Measurements from ENCODE around the gene JAZF1.
A peak's percentile ranks its signal among the peaks of the same experiment; 100 is the strongest.
"Not testable (repeated sequence)": the region's sequence is repeated elsewhere in the genome, so short reads cannot be mapped to it uniquely, and the experiment has no call there.

The JAZF1 gene

DNA sequence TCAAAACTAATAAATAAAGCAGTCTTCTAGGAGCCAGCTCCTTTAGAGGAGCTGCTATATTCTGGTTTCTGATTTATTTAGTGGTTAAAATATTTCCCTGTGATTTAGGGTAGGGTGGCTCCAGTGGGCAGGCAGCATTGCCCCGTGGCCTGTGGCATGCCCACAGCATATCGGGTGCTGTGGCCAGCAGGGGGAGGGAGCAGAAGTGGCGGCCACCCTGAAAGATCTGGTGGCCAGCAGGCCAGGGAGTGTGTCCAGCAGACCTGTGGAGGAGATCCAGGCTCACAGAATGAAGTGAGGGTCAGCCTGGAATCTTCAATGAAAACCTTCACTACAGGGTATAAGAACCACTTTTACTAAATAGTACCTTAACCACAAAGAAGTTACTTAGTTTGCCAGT, 251.5 kb downstream of the JAZF1 start:
- DNase-seq, result no peak

DNA sequence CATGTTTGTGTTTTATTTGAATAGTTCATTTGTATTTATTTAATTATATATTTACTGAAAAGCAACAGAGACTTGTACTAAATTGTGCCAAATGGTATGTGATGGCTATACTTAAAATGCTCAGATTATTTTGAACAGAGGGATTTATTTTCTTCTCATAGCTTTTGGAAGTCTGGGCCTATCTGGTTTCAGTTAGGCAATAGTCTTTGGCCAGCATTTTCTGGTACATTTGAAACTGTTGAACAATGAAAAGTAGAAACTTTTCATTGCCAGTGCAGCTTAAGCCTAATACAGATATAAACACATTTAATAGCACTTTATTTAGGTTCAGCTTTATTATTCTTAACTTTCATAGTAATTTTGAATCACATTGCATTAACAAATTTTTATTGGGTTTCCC, 252.6 kb downstream of the JAZF1 start:
- no peak for DNase-seq

DNA sequence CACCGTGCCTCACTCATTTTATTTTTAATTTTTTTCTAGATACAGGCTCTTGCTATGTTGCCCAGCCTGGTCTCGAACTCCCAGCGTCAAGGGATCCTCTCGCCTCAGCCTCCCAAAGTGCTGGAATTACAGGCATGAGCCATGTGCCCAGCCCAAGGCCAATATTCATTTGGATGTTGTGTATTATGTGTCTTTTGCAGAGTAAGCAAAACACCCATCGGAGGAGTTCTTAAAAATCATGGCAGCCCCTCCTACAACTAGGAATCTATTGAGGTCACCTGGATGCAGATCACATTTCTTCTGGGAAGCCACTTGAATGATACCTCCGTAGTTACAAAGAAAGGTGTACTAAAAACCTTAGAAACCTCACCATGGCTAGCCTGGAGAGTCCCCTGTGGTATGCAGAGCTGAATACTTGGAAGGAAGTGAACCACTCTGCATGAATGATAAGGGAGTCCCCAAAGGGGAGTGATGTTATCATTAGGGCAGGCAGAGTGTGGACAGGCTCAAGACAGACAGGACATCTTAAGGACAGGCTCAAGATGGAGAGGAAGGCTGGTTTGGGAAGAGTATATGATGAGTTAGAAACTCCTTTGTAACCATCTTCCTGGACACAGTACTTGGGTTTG, 254.9 kb downstream of the JAZF1 start:
- DNase-seq, result no peak

DNA sequence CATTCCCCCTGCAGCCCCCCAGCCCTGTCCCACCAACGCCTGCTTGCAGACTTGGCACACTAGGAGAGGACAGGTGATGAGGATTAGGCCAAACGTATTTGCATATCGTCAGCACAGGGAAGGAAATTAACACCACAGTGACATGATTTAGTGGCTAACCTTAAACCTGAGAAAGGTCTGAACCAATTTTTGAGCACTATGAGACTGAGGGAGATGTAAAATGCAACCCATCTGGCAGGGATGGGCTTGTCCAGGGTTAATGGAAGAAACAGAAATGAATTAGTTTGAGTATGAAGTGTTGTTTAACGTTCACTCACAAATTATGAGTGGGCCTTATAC, 257.0 kb downstream of the JAZF1 start:
- DNase-seq, result no peak

DNA sequence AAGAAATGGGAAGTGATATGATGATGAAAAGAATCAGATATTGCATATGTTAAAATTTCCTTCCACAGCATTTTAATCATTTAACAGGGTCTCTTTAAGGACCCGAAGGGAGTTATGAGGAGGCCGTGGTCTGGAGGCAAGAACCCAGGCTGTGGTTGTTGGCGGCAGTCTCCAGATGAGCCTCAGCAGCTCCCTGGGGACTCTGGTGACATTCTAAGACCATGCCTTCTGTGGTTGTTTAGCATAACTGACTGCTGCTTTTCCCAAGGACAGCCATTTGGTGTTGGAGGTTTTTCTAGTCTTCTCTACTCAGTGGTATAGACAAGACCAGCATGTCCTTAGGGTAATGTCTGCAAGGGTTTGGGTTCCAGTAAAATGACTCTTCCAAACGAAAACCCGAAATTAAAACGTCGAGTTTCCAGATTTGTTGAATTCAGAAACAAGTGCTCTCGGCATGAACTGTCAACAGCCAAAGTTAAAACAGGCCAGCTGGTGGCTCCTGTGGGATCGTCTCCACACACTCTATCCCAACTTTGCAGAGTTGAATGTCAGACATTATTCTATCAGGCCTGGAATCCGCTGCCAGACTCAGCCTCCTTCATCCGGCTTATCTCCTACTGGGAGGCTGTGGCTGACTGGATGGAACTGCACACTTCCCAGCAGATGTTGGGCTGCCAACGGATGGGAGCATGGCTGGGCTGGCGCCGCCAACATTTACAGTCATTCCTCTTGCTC, 257.5 kb downstream of the JAZF1 start:
- DNase-seq, result no peak

DNA sequence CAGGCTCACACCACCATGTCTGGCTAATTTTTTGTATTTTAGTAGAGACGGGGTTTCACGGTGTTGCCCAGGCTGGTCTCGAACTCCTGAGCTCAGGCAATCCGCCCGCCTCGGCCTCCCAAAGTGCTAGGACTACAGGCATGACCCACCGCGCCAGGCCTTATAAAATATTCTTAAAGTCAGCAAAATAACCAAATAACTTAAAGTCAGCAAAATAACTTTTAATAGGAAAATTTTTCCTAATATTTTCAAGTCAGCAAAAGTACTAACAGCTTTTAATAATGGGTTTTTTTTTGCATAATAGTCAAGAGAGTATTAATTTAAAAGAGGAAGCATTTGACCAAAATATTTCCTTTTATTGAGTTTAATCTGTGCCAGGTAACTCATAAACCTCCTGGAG, 258.2 kb downstream of the JAZF1 start:
- not testable (repeated sequence) for DNase-seq

DNA sequence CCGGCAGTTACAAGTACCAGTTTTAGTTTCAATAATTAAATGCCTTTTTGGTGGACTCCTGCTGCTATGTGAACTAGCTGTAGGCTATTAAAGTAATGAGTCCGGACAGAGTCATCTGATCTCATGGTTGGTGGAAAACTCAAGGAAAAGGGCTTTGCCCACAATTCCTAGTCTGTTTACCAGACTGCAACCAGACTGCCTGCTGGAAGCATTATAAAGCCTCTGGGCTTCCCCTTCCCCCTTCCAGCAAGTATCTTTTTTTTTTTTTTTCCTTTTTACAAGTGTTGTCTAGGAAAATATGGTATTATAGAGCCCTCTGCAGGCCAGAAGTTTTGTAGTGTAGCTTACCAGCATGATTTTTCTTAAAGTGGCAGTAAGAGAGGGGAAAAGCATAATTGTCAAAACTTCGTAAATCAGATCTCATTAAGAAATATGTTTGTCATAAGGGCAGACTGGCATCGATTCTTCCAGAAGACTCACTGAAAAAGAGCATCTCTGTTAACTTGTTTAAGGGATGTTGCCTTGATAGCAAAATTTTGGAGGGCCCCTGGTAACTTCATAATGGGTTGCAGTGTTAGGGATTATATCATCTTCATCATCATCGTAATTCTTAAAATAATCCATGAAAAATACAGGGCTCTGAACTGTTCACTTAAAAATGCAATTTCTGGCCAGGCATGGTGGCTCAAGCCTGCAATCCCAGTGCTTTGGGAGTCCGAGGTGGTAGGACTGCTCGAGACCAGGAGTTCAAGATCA, 259.3 kb downstream of the JAZF1 start:
- DNase-seq, result peak; percentile 76

DNA sequence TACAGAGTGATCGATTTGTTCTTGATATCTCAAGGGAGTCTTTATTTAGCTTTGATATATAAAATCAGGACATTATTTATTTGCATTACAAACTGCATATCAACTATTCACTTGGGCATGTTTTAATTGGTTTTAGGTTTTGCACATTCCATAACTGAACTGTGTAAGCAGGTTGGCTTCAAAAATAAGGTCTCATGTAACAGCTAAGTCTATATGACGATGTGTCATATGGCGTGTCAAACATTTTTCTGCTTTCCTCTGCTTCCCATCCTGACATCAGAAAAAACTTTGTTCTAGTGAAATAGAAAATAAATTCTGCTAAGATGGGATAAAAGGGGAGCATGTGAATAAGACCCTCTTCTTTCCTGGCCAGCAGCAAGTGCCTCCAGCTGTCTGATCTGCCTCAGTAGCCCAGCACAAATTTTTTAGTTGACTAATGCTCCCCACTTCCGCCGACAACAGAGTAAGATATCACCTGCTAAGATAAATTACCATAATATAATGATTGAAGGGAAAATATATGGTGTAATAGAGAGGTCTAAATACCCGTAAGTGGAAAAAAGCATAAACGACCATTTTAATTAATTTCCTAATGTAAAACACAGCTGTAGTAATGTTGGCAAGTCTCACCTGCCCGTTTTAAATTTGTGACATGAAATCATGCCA, 260.2 kb downstream of the JAZF1 start:
- no peak for DNase-seq

DNA sequence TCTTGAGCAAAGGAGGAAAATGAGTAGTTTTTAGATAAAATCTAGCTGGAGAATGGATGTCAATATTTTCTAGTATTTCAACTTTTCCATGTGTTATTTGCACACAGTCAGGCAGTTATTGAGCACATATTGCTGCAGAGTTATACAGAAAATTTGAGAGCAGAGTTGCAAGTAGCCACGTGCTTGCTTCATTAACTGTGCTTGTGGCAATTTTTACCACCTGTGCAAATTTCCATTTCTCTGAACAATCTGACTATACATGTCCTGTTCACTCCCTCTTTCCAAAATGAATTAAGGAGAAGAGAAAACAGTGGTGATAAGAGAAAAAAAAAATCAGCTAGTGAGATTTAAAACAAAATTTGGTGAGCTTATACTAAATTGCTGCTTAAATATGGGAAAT, 262.1 kb downstream of the JAZF1 start:
- DNase-seq, result no peak

DNA sequence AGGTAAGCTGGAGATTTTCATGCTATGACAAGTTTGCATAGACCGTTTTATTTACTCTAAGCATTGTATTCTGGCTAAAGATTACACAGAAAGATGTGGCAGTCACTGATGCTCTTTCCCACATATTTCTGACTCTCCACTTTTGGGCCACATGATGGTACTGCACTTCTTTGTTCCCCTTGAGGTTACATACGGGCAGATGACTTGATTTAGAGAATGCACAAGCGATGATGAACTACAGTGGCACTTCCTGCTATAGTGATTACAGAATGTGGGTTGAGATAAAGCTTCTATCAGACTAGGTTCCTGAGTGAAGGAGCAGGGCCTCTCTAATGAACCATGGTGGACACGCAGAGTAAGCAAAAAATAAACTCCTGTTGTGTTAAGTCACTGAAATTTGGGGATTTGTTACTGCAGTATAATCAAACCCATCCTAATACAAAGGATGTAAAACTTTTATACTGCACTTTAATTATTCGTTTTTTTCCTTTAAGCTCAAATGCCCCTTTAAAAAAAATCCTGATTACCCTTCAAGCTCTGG, 262.8 kb downstream of the JAZF1 start:
- no peak for DNase-seq

DNA sequence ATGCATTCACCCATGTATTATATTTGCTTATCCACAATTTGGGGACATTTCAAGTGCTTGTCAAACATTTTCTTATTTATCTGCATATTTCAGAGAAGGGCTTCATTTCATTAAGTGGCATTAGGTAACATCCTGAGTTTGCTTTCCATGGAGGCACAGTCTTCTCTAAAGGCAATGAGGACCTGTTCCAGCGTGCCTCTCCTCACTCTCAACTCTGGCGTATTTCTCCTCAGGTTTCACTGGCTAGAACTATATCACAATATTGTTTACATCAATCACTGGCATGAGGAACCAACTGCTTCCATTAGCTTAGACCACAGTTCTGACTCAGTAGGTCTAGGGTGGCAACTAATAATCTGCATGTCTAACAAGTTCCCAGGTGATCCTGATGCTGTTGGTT, 263.5 kb downstream of the JAZF1 start:
- no peak for DNase-seq

DNA sequence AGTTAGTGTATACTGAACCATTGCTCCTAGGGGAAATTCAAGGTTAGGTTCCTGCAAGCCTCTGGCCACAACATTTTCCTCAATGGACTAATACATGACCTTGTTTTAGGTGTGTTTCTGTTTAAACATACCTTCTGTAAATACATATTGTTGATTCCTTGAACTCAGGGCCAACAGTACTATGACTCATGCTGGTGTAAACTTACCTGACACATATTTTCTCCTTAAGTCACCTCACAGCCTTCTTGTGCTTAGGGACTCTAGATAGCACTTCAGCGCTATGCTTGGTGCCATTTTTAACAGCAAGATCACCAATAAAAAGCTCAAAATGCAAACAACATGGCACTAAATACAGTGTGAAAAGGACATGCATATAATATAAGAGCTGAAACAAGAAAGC, 264.2 kb downstream of the JAZF1 start:
- DNase-seq, result no peak

DNA sequence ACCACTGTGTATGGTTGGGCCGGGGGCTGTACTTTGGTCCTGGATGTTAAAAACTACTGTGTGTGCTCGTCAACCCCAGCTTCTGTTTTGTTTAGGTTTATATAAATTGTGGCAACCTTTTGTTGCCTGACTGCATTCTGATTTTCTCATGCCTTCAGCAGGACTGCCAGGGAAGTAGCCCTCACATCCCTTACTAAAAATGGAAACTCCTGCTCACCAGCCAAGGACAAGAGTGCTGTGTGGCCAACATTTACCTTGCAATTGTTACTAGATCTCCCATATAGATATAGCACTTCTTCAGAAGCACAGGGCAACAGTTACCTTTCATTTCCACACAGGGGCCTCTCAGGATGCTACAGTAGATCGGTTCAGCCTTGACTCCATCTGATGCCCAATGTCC, 266.2 kb downstream of the JAZF1 start:
- no peak for DNase-seq

DNA sequence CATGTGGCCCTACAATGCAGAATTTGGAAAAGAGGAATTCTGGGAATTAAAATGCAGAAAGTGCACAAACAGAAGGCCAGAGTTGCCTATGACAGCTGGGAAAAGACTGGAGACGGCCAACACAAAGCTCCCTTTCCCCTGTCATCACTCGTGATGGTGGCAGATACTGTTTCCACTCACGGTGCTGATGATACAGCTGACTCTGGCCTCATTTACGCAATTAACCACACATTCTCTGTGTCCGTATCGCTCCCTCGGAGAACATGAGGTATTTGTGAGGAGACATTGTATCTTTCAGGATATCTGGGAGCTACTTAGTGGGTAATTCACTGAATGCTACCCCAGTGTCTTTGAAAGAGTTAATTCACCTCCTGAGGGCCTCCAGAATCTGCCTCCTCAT, 267.8 kb downstream of the JAZF1 start:
- DNase-seq, result no peak

DNA sequence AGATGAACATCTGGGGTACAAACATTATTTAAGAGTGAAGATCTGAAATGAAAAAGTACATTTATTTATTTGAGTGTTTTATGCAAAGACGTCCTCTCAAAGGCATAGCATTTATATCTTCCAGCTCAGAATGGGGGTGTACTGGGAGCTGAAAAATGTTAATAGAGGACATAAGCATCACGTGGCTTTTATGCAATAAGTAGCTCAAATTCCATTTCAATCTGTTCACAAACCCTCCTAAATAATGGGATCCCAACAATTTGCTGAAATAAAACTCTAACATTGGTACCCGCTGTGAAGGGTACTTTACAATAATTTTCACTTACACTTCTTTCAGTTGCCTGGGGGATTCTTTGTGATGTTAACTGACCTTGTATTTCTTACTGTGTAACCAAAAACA, 268.7 kb downstream of the JAZF1 start:
- no peak for DNase-seq

DNA sequence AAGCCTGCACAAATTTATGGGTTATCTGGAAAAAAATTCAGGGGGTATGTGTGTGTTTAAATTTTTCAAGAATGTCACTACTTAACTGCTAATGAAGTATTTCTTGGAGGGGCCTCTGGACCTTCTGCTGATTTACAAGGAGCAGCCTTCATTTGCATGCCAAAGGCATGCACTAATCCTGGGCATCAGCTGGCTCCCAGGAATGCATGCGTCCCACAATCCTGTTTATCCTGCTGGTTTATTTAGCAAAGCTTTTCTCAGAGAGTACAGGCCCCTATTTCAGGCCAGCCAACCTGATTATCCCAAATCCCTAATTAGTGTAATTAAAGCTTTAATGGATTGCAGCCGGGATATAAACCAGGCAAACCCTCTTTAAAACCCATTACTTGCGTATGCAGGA, 270.3 kb downstream of the JAZF1 start:
- no peak for DNase-seq

DNA sequence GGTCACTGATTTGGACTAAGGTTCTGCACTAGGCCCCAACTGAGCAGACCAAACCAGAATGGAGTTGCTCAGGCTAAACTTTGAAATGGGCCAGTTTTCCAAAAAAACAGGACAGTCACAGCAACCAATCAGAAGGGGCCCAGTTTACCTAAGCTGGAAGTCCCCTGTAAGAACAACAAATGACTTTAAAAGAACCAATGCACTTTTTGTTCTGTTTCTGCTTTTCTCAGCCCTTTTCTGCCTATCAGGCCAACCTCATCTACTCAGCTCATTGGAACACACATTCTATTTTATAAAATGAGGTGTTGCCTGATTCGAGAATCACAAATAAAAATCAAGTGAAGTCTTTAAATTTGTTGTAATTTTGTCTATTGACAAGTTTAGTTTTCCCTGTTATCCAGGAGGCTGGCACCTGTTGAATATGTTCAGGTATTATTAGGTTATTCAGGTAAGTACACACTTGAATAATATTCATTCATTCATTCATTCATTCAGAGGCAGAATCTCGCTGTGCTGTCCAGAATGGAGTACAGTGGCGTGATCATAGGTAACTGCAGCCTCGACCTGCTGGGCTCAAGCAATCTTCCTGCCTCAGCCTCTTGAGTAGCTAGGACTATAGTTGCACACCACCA, 271.9 kb downstream of the JAZF1 start:
- DNase-seq, result no peak

DNA sequence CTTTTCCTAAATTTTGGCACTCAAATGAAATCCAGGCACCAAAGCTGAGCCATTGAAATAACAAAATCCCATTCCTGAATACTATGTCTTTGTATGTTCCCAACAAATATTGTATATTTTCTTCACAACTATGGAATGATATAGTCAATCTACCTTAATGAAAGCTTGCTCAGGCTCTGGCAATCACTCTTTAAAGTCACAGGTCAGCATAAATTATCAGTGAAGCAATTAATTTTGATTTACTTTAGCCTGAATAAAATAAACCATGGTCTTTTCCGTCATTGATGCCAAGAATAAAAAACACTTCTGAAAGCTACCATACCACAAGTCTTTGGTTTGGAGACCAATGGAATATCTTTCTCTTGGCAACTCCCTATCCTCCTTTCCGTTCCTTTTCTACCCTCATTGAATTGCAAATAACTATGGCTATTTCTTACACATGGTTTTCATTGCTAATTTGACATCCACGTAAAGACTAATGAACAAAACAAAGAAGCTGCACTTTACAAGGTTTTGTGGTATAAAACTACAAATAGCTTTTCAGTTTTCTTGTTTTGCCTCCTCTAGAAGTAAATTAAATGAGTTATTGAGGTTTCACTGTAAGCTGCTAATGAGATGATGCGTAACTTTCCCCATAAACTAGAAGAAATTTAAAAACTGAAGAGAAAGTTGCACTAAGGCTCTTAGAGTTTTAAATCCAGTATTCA, 274.1 kb downstream of the JAZF1 start:
- DNase-seq, result no peak

DNA sequence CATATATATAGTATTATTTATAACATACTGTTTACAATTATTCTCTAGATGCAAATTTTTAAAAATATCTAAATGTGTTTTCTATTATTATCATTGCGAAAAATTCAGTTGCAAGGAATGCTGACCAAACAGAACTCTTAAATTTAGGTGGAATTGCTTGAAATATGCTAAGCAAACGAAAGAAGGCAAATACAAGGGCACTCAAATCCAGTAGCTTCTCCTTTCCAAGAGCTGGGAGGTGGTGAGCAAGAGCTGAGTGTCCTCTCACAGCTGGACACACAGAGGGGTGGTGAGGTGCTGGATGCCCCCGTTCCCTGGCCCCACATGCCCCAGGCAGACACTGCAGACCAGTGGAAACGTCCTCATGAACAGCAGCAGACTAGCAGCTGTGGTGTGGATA, 274.6 kb downstream of the JAZF1 start:
- no peak for DNase-seq

DNA sequence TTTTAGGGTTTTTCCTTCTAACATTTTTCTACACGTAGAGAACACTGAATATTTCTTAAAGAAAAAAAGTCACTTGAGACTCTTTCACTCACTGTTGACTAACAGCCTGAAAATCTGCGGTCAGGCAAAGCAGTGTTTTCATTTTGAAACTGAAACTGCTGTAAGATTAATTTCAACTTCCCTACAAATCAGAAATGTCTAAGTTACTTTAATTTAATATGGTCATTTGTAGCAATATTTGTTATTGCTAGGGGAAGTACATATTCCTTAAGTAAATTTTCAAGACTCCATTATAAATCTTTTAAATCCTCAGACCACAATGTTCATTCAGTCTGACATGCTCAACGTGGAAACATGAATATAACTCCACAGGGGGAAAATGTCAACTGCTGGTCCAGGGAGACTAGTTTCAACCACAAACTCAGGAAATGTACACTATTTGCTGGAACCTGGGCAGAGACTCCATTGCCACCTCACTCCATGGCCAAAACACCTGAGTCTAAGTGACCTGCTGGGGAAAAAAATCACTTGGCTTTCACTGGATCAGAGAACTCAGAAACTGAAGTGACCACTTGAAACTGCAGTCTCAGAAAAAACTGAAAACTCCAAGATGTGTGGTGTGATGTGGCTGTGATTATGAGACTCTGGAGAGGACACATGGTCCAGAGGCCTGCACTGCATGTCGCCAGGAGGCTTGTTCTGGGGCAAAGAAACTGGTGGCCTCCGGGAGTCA, 279.4 kb downstream of the JAZF1 start:
- peak; percentile 74 for DNase-seq

DNA sequence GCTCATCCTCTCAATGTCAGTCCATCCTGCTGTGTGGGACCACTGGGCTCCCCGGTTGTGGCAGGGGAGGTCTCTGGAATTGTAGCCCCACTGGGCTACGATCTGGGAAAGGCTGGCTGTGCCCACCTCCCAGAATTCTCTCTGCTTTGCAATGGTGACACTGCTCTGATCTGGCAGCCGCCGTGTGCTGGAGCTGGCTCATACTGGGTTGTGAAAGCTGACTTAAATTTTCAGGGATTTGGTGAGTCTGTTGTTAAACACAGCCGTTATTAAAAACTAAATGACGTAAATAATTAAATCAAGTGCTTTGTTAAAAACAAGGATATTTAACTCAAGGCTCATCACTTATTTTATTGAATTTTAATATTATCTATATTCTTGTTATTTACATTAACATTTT, 280.6 kb downstream of the JAZF1 start:
- no peak for DNase-seq

DNA sequence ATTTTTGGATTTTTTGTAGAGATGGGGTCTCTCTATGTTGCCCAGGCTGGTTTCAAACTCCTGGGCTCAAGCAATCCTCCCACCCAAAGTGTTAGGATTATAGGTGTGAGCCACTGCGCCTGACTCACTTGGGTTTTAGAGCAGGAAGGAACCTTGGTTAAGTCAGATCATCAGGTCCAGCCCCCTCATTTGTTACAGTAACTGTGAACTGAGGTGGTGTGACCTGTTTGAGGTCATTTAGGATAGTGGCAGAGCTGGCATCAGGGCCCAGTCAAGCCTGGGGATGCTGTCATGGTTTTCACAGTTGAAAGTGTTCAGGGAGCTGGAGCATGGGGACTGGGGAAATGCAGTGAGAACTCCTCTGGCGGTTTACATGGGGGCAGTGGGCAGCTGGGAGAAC, 281.0 kb downstream of the JAZF1 start:
- no peak for DNase-seq
